Keratinocyte (primary cell): Measurements from ENCODE around the gene ZNF658.
"Not testable (repeated sequence)": the region's sequence is repeated elsewhere in the genome, so short reads cannot be mapped to it uniquely, and the experiment has no call there.

Source experiments
- EZH2 ChIP-seq: IDR thresholded peaks from one replicate; pipeline ENCODE4 v1.6.1; 2012; ENCODE audit warnings: inconsistent platforms, mild to moderate bottlenecking, low read length, moderate library complexity
- TF ChIP-seq, protein P1 (sequence below), 3 experiments: IDR thresholded peaks in 1 of 3; conservative IDR thresholded peaks in 1 of 3; optimal IDR thresholded peaks in 1 of 3; 2 replicates in 2 of 3; 3 replicates in 1 of 3; pipeline versions ENCODE3 to v1.5.1; 2011; ENCODE audit warnings: low read length in 3 of 3, mild to moderate bottlenecking in 3 of 3, moderate library complexity in 2 of 3, control low read depth in 1 of 3, inconsistent platforms in 1 of 3; ENCODE audit not compliant: insufficient read depth in 2 of 3; ENCODE audit errors: extremely low read depth in 1 of 3

DNA sequence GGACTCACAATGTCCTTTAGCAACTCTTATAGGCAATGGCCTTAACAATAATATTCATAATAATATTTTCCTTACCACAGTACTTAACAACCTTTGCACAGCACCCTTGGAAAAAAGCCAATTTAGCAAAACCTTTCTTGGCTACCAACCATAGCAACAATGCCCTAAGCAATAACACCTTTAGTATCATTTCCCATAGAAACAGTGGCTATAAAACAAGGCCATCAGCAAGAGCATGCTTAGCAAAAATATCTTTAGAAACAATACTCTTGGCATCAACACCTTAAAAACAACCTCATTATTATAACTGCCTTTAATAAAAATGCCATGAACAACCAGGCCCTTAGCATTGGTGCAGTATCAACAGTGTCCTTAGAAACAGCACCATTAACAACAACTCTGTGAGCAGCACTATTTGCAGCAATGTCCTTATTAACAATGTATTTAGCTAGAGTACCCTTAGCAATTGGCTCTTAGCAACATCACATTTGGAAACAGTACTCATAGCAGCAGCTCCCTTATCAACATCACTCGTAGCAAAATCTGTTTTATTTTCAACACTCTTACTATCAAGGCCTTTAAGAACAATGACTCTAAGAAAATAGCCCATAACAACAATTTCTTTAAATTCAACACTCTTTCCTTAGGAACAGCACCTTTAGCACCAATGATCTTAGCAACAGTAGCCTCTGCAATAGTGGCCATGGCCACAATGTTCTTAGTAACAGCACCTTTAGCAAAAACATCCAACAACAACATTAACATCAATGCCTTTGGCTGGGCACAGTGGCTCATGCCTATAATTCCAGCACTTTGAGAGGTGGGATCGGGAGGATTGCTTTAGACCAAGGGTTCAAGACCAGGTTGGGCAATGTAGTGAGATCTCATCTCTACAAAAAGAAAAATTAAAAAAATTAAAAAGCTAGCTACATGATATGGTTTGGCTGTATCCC lies 39.6 kb downstream of the ZNF658 start:
- TF ChIP-seq, protein P1, sequence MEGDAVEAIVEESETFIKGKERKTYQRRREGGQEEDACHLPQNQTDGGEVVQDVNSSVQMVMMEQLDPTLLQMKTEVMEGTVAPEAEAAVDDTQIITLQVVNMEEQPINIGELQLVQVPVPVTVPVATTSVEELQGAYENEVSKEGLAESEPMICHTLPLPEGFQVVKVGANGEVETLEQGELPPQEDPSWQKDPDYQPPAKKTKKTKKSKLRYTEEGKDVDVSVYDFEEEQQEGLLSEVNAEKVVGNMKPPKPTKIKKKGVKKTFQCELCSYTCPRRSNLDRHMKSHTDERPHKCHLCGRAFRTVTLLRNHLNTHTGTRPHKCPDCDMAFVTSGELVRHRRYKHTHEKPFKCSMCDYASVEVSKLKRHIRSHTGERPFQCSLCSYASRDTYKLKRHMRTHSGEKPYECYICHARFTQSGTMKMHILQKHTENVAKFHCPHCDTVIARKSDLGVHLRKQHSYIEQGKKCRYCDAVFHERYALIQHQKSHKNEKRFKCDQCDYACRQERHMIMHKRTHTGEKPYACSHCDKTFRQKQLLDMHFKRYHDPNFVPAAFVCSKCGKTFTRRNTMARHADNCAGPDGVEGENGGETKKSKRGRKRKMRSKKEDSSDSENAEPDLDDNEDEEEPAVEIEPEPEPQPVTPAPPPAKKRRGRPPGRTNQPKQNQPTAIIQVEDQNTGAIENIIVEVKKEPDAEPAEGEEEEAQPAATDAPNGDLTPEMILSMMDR (optimal IDR thresholded peaks at IDR 0.05 in 1 of 3, IDR thresholded peaks at IDR 0.05 in 1 of 3, conservative IDR thresholded peaks at IDR 0.05 in 1 of 3; ENCODE audit: extremely low read depth in 1 of 3, insufficient read depth in 2 of 3, low read length in 3 of 3) = not testable (repeated sequence)
- not testable (repeated sequence) for TF ChIP-seq EZH2
